Lower leg skin (tissue), 3 donors: ENCODE measurements around the gene SMTN.

ENCODE experiments used
- CTCF ChIP-seq, 3 donors: fragments of 450-650 bp; IDR thresholded peaks; one replicate each; pipeline ENCODE4 v1.5.1; 2016; ENCODE audit warnings: antibody characterized with exemption in 3 of 3, mild to moderate bottlenecking in 3 of 3, moderate library complexity in 2 of 3
- POLR2A ChIP-seq, 2 donors: fragments of 450-650 bp; IDR thresholded peaks; one replicate each; pipeline ENCODE4 v1.6.1; 2016 to 2017; ENCODE audit warnings: antibody characterized with exemption in 2 of 2, mild to moderate bottlenecking in 1 of 2, moderate library complexity in 1 of 2

- peak in 1 of 3 donors; percentile 89 for TF ChIP-seq CTCF (IDR thresholded peaks at IDR 0.05)
- TF ChIP-seq POLR2A (IDR thresholded peaks at IDR 0.05) = peak in 1 of 2 donors; percentile 61
These were observed 26.2 kb downstream of the SMTN start, which contains the start of gene SELENOM for GRCh38 chr22:31107178-31107893.
